ENCODE results near the gene XRCC5. TPM values are rescaled to one million over a fixed set of nuclear protein-coding genes. Genes with fewer than 3 reads are reported as not detected.

XRCC5 gene
- total RNA-seq, 1 donor from 2014 or later, result 163 TPM

GRCh38 chr2:216222650-216223352, 113.7 kb downstream of the XRCC5 start:
- DNase-seq (ENCODE audit: low read depth in 2 of 2), result peak; percentile 38 to 53

- no peak for DNase-seq (ENCODE audit: low read depth in 2 of 2)
These were observed 115.2 kb downstream of the XRCC5 start for GRCh38 chr2:216224388-216224787.

DNA sequence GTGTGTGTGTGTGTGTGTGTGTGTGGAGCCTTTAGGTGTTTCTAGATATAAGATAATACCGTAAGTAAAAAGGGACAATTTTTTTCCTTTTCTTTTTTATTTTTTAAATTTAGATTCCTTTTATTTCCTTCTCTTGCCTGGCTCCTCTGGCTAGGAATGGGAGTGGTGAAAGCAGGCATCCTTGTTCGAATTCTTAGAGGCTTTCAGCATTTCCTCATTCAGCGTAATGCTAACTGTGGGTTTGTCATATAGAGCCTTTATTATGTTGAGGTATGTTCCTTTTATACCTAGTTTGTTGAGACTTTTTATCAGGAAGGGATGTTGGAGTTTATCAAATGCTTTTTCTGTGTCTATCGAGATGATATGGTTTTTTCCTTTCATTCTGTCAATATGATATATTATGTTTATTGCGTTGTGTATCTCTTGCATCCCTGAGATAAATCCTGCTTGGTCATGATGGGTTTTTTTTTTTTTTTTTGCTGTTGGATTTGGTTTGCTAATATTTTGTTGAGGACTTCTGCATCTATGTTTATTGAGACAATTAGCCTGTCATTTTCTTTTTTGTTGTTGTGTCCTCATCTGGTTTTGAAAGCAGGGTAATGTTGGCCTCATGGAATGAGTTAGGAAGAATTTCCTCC, 120.2 kb downstream of the XRCC5 start:
- DNase-seq (ENCODE audit: low read depth in 2 of 2), result no peak

GRCh38 chr2:216231867-216232266, 122.7 kb downstream of the XRCC5 start:
- DNase-seq (ENCODE audit: low read depth in 2 of 2), result no peak

- no peak for DNase-seq (ENCODE audit: low read depth in 2 of 2)
These were observed 123.6 kb downstream of the XRCC5 start for GRCh38 chr2:216232721-216233120.

- DNase-seq (ENCODE audit: low read depth in 2 of 2), result no peak
These were observed 124.3 kb downstream of the XRCC5 start for GRCh38 chr2:216233281-216233995.

DNA sequence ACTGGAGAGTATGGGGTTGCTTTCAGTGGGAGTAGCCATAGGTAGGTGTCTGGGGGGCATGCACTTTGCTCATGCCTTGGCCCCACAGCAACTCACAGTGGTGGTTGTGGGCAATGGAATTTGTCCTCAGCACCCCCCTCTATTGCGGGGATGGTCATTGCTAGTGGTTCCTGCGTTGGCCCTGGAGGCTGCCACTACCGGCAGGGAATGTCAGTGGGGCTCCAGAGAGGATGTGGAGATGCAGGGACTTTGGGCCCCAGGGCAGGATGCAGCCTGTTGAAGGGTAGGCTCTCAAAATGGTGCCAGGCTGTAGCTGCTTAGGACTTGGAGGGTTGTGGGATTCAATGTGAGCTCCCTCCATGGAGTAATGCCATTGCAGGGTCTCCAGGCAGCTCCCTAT, 125.0 kb downstream of the XRCC5 start:
- no peak for DNase-seq (ENCODE audit: low read depth in 2 of 2)

DNA sequence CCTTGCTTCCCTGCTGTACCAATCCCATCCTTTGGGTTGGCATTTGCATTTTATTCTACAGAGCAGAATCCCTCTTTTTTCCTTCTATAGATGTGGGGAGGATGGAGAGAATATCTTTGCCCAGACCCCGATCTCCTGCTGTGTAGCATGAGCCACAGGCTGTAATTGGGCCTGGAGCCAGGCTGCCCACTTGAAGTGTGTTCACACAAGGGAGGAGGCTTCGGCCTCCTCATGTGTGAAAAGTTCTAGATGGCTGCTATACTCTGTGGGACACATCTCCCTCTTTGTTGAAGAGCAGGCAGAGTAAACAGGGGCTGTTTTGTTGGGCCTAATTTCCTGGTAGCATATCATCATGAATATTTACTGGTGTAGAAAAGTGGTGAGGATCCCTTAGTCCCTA, 126.3 kb downstream of the XRCC5 start:
- no peak for DNase-seq (ENCODE audit: low read depth in 2 of 2)

- DNase-seq (ENCODE audit: low read depth in 2 of 2), result no peak
These were observed 126.7 kb downstream of the XRCC5 start for GRCh38 chr2:216235896-216236295.

GRCh38 chr2:216236486-216236885, 127.3 kb downstream of the XRCC5 start:
- DNase-seq (ENCODE audit: low read depth in 2 of 2), result no peak

DNA sequence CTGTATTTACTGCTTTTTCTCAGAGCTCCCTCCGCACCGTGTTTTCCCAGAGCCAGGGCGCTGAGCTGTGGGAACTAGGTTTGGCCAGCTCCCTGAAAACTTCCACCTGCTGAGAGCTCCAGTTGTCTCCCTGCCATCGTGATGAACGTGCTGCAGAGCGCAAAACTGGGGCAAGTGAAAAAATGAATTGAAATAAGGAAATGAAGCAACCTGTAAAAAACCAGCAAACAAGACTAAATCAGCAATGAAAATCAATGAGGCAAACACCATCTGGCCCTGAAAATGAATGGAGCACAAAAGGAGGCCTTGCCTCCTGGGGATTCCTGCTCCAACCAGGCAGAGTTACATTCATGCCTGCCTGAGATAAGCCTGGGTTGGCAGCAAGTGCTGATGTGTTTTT, 133.2 kb downstream of the XRCC5 start:
- no peak for DNase-seq (ENCODE audit: low read depth in 2 of 2)

DNA sequence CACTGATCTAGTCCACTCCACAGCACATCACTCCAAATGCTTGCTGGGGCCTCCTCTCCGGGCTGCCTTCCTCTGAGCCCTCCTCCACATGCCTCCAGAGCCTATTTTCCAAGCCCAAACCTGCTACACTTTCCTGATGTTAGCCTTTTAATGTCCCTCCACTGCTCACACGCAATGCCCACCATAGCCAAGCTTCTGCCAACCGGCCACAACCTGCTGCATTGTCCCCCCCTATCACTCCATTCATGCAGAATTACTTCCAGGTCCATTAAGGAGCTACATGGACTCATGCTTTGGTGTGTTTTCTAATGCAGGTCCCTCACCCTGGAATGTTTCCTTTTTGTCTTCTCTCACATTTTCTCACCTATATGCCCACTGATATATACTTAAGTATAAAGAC, 133.9 kb downstream of the XRCC5 start:
- DNase-seq (ENCODE audit: low read depth in 2 of 2), result no peak

GRCh38 chr2:216245391-216245975, 136.3 kb downstream of the XRCC5 start:
- no peak for DNase-seq (ENCODE audit: low read depth in 2 of 2)

GRCh38 chr2:216246766-216247165, 137.6 kb downstream of the XRCC5 start:
- DNase-seq (ENCODE audit: low read depth in 2 of 2), result no peak

Other genes with a start within 250 kb of the XRCC5 start
- gene MREG, start 95.8 kb upstream of the XRCC5 start, total RNA-seq, result 0.40 and 1.5 TPM in 2 replicates
- gene PECR, start 27.5 kb upstream of the XRCC5 start, total RNA-seq, result 6.5 and 10.9 TPM in 2 replicates
- under 0.01 and 0.40 TPM in 2 replicates for gene TMEM169, start 27.4 kb upstream of the XRCC5 start, total RNA-seq

All from lung microvascular endothelial cell (primary cell).